Measurements from ENCODE around the gene HVCN1.

DNA sequence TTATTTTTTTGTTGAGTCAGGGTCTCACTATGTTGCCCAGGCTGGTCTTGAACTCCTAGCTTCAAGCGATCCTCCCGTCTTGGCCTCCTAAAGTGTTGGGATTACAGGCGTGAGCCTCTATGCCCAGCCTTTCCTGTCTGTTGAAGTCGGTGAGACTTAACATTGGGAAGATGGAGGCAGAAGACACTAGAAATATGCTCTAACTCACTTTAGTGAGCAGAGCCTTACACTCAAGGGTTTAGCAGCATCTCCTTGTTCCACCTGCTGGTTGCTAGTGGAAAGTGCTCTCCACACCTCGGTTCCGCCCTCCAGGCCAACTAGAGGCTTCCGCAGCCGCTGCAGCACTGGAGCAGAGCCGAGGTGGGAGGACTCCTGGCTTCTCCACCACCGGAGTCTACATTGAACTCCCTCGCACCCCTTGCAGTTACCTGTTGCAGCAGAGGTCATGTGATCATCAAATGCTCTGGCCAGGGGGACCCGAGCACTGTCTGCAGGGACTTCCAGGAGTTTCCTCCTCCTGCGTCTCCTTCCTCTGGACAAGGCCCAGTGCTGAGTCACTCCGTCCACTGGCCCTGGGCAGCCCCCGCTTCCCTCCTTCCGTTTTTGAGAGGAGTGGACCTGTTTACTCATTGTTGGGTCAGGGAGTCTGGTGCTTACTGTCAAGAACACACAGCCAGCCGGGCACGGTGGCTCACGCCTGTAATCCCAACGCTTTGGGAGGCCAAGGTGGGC is 9.4 kb upstream of the HVCN1 start:
- peak; percentile 82 for TF ChIP-seq CTCF (IDR thresholded peaks at IDR 0.05)
- TF ChIP-seq EZH2 (IDR thresholded peaks at IDR 0.05; ENCODE audit: borderline replicate concordance, insufficient read depth, low read depth, low read length, poor library complexity, severe bottlenecking), result no peak
